Measurements from ENCODE around the gene ZNF584. TPM values are rescaled to one million over a fixed set of nuclear protein-coding genes. Genes with fewer than 3 reads are reported as not detected.

ZNF584 gene
- polyA plus RNA-seq, 2 of the 4 experiments (the other 2 are of a cell fraction): 15.6 to 18.2 TPM

GRCh38 chr19:58406818-58407657, 1.4 kb upstream of the ZNF584 start:
- FAIRE-seq: no peak

GRCh38 chr19:58407658-58408151, 744 bp upstream of the ZNF584 start:
- ChIA-PET CTCF (interaction anchor here (0.6 to 2.0 kb wide), 6 partner anchors 9 to 167 kb away, joined by 3 to 6 read pairs (median 4); partner anchors contain the start of gene RPS5), POLR2A (interaction anchor here (1.0 to 1.4 kb wide), 7 partner anchors 11 to 136 kb away, joined by 3 to 17 read pairs (median 7); partner anchors contain the start of genes RPS5, TRIM28, ZBTB45 and ZNF324)
- no peak for DNase-seq (ENCODE audit: low read depth in 1 of 2, low spot score in 1 of 2)
- peaks cover 22% of the 10 kb centered on the region for H3K4me1 ChIP-seq
- peak overlapping the region; percentile 96 for H3K4me3 ChIP-seq
- peak; percentile 9 to 16; a peak in 4 of 6 replicates for ATAC-seq
- H3K27ac ChIP-seq: peak overlapping the region; percentile 93 to 94
- H3K9me3 ChIP-seq: no peaks in the 10 kb centered on the region
- H3K4me2 ChIP-seq: peak overlapping the region; percentile 89
- TF ChIP-seq RCOR1 (IDR thresholded peaks at IDR 0.05; ENCODE audit: low read depth, low read length) (no peak), POLR2A (IDR thresholded peaks at IDR 0.05; ENCODE audit: low read length) (peak; percentile 36; the same call in 1 of the 2 replicates), RFX5 (IDR thresholded peaks at IDR 0.05) (no peak), TP53 (CRISPR knock-in tag; IDR thresholded peaks at IDR 0.05) (no peak), HMGXB4 (CRISPR knock-in tag; IDR thresholded peaks at IDR 0.05; ENCODE audit: borderline replicate concordance) (no peak), RNF2 (IDR thresholded peaks at IDR 0.05; ENCODE audit: borderline replicate concordance, low read depth) (no peak)
- WGBS (ENCODE audit: missing lambda C conversion rate): 42% methylated on average over 22 of the region's 22 CpGs
- FAIRE-seq: no peak

More at GRCh38 chr19:58406818-58407657, 1.4 kb upstream of the ZNF584 start:
- POLR2A ChIA-PET: interaction anchor here (1.1 kb wide), 1 partner anchor 45 kb away, joined by 3 read pairs; the partner anchor contains the start of gene ZNF497
- H3K9me3 ChIP-seq: no peaks in the 10 kb centered on the region
- DNase-seq (ENCODE audit: low read depth in 1 of 2, low spot score in 1 of 2) (peak in 1 of 2 experiments; percentile 60), ATAC-seq (peak; percentile 29 to 44; a peak in 5 of 6 replicates)
- TF ChIP-seq JUNB (IDR thresholded peaks at IDR 0.05) (no peak), EP300 (IDR thresholded peaks at IDR 0.05) (no peak), CHD4 (IDR thresholded peaks at IDR 0.05; ENCODE audit: borderline replicate concordance) (no peak), CTCF (IDR thresholded peaks at IDR 0.05) (peak; percentile 35; the same call in 1 of the 3 replicates), MAFK (IDR thresholded peaks at IDR 0.05; ENCODE audit: partially characterized antibody) (no peak), PBX3 (IDR thresholded peaks at IDR 0.05) (peak; percentile 51; the same call in 1 of the 2 replicates), MAX (IDR thresholded peaks at IDR 0.05) (0 out of 2 replicates have a peak, but pooled peaks have one; percentile 21), POLR2AphosphoS2 (conservative IDR thresholded peaks at IDR 0.05; ENCODE audit: low read length) (no peak), ZNF302 (CRISPR knock-in tag; IDR thresholded peaks at IDR 0.05) (no peak), RAD21 (conservative IDR thresholded peaks at IDR 0.05 in 1 of 2, IDR thresholded peaks at IDR 0.05 in 1 of 2) (no peak), POLR2A (IDR thresholded peaks at IDR 0.05; ENCODE audit: low read length) (peak; percentile 36), TP53 (CRISPR knock-in tag; IDR thresholded peaks at IDR 0.05) (no peak), NR3C1 (IDR thresholded peaks at IDR 0.05) (no peak)
- peaks cover 23% of the 10 kb centered on the region for H3K4me1 ChIP-seq
- peak overlapping the region; percentile 96 for H3K4me3 ChIP-seq
- CTCF ChIA-PET: interaction anchor here (0.6 to 2.0 kb wide), 9 partner anchors 8 to 223 kb away, joined by 3 to 6 read pairs (median 4); partner anchors contain the start of genes RPS5 and ZBTB45
- WGBS (ENCODE audit: missing lambda C conversion rate): 82% methylated on average over 10 of the region's 10 CpGs
- H3K27ac ChIP-seq: peak overlapping the region; percentile 93 to 94; a peak in 5 of 6 replicates
- peak overlapping the region; percentile 89 for H3K4me2 ChIP-seq
